HT-29 (cell line): ENCODE results near the gene KLKB1. TPM values are rescaled to one million over a fixed set of nuclear protein-coding genes. Genes with fewer than 3 reads are reported as not detected.

ENCODE experiments used
- DNase-seq: peaks from one replicate; pipeline ENCODE4 v3.0.0-alpha.2; 2015; ENCODE audit warnings: low spot score
- total RNA-seq: library from RNA; depleted of rRNA; stranded (reverse); fragments of >200 nt; shearing (Covaris generic); gene quantifications from 2 replicates; pipeline ENCODE4 v1.2.3, GENCODE V29; 2014; rRNA removed

Gene KLKB1
- total RNA-seq, 1 experiment from 2014 or later: not detected

GRCh38 chr4:186307497-186307896 lies 80.2 kb downstream of the KLKB1 start:
- DNase-seq: no peak

DNA sequence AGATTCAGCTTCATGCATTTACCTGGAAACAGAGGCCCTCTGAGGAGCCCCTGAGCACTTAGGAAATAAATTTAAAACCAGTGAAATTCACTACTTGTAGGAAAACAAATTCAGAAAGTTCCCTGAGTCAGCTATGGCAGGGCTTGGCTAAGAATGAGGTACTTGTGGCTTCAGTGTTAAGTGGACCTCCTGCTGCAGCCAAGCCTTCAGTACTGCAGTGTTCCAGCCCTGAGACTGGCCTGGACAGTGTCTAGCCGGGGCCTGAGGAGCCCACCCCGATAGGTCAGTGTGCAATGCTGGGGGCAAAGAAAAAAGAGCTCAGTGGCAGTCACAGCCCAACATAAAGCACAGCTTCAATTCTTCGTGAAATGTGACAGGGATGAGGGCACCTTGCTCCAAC lies 80.6 kb downstream of the KLKB1 start:
- no peak for DNase-seq

Other genes with a start within 250 kb of the KLKB1 start
- gene TLR3, start 158.4 kb upstream of the KLKB1 start, total RNA-seq: 1.9 and 2.3 TPM in 2 replicates
- gene FAM149A, start 122.8 kb upstream of the KLKB1 start, total RNA-seq: 24.1 and 26.6 TPM in 2 replicates
- 4.0 and 5.7 TPM in 2 replicates for gene CYP4V2, start 35.9 kb upstream of the KLKB1 start, total RNA-seq
- gene F11, start 38.7 kb downstream of the KLKB1 start, total RNA-seq: not detected in 2 replicates